PFSK-1 (cell line): ENCODE data around the gene KLHL40.

Experiments used
- POLR2AphosphoS5 ChIP-seq: IDR thresholded peaks from 2 replicates; pipeline ENCODE4 v1.6.1; 2012; ENCODE audit warnings: low read depth, mild to moderate bottlenecking, control low read depth, low read length, moderate library complexity
- REST ChIP-seq, 2 experiments: IDR thresholded peaks; 2 replicates each; pipeline versions ENCODE4 v1.6.1 to v1.8.0; 2011 to 2012; ENCODE audit warnings: low read depth in 2 of 2, low read length in 2 of 2, control low read depth in 1 of 2, inconsistent platforms in 1 of 2, mild to moderate bottlenecking in 1 of 2, moderate library complexity in 1 of 2; ENCODE audit not compliant: insufficient read depth in 1 of 2
- SIN3A ChIP-seq: IDR thresholded peaks from 2 replicates; pipeline ENCODE4 v1.6.1; 2012; ENCODE audit warnings: mild to moderate bottlenecking, low read length, moderate library complexity, borderline replicate concordance; ENCODE audit not compliant: insufficient read depth

GRCh38 chr3:42662037-42662812 lies 23.1 kb upstream of the KLHL40 start:
- TF ChIP-seq POLR2AphosphoS5 (no peak), REST (IDR thresholded peaks at IDR 0.05; ENCODE audit: insufficient read depth in 1 of 2, low read depth in 2 of 2, low read length in 2 of 2) (no peak), SIN3A (no peak)
